Activated T-cell treated with anti-CD3 and anti-CD28 coated beads for 48 hours (primary cell): ENCODE data around the gene GABPB2.

Experiments used
- DNase-seq: peaks from one replicate; pipeline ENCODE4 v3.0.0-alpha.2; 2020; ENCODE audit warnings: low read depth

Gene GABPB2

DNA sequence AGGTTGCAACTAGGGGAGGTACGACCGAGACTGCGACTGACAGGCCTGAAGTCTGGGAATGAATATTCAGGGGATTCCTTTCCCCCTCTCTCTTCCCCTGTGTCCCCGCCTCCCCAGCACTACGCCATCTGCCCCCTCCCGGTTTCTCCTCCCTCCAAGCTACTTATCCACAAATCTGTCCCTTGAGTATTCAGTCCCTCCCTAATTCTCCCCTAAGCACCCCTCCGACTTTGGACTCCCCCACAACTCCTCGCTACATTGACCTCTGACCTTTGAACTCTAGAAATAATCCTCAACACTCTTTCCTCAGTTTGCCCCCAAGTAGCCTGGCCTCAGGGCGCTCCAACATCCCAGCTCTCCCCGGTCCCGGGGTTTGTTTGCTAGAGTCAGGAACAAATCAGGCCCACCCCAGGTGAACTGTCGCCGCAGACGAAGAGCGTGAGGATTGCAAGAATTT, 94.7 kb downstream of the GABPB2 start:
- no peak for DNase-seq

DNA sequence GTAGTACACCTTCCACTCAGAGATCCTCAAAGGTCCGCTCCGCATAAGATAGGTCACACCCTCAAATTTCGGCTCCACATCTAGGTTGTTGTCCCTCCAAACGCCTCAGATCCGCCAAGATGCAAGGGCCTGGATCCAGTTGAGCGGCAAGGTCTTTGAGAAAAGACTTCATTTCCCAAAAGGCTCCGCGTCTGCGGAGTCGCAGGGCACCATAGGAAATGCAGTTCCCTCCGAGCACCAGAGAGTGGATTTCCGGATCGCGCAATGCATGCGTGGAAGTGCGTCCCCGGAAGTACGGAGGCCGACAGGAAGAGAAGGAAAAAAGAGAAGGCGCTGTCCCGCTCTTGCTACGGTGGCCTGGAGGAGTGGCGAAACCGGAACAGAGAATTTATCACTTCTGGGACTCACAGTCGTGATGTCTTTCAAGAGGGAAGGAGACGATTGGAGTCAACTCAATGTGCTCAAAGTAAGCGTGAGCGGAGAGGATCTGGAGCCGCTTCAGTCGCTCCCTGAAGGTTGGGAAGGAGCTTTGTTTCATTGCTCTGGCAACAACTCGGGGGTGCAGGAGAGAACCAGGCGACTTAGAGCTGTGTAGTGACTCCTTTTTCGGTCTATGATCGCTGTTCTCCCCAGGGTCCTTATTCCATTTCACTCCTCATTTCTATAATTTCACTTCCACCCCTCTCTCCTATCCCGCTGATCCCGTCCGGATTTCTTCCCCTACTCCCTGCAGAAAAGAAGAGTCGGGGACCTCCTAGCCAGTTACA, 95.4 kb downstream of the GABPB2 start, which contains the start of the genes LYSMD1 and SCNM1:
LYSMD1 (minus strand) TSS at position 165 of the 767 bp plus-strand sequence. CDS start 644 bp downstream, outside the sequence.
SCNM1 (plus strand) TSS at position 407 of the 767 bp plus-strand sequence; CDS start at position 416, 9 bp downstream.
- peak; percentile 94 for DNase-seq

DNA sequence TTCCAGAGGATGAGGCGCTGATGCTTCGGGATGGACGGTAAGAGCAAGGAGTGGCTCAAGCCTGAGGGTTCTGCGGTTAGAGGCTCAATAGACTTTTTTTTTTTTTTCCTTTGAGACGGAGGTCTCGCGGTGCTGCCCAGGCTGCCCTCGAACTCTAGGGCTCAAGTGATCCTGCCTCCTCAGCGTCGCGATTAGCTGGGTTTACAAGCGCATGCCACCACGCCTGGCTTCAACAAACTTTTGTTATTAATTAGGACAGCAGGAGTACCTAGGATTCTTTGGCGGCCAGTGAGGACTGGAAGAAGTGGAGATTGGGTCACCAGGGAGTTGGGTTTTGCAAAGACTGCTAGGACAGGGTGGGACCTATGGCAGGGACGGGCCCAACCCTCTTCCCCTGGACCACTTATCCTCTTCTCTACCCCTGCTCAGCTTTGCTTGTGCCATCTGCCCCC, 96.0 kb downstream of the GABPB2 start:
- no peak for DNase-seq

DNA sequence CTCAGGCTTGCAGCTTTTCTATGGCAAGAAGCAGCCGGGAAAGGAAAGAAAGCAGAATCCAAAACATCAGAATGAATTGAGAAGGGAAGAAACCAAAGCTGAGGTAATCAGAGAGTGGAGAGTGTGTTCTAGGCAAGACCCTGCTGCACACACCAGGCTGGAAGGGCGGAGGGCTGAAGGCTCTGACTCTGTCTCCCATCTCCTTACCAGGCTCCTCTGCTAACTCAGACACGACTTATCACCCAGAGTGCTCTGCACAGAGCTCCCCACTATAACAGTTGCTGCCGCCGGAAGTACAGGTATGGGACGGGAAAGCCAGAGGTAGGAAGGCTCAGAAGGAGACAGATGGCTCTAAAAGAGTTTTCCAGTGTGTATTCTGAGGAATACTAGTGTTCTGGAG, 96.6 kb downstream of the GABPB2 start:
- no peak for DNase-seq

DNA sequence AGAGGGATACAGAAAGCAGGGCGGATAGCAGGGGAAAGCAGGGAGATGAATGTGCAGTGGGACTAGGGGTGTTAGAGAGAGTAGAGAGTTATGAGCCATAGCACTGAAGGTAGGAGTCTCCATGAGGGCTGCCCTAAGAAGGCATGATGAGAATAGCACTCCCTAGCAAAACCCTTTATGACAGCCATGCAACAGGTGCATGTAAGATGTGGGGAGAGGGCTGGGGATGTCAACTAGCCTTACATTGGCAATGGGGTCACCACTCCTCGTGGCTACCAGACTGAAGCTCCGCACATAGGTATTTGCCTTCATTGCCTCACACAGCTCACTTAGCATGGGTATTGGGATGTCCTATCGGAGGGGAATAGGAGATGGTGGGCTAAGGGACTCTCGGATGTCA, 100.6 kb downstream of the GABPB2 start:
- no peak for DNase-seq
